HG02870 (cell line): ENCODE measurements around the gene UBE2E3.
A peak's percentile ranks its signal among the peaks of the same experiment; 100 is the strongest.
"Not testable (repeated sequence)": the region's sequence is repeated elsewhere in the genome, so short reads cannot be mapped to it uniquely, and the experiment has no call there.

Experiments
- ATAC-seq: cut with Tn5 transposase; IDR thresholded peaks from one replicate; pipeline ENCODE4 v1.9.1; 2021; ENCODE audit warnings: mild to moderate bottlenecking, moderate library complexity; ENCODE audit not compliant: unreplicated experiment

UBE2E3 gene

GRCh38 chr2:181022652-181023051 lies 42.2 kb downstream of the UBE2E3 start:
- ATAC-seq: no peak

GRCh38 chr2:181025004-181025403 lies 44.6 kb downstream of the UBE2E3 start:
- no peak for ATAC-seq

DNA sequence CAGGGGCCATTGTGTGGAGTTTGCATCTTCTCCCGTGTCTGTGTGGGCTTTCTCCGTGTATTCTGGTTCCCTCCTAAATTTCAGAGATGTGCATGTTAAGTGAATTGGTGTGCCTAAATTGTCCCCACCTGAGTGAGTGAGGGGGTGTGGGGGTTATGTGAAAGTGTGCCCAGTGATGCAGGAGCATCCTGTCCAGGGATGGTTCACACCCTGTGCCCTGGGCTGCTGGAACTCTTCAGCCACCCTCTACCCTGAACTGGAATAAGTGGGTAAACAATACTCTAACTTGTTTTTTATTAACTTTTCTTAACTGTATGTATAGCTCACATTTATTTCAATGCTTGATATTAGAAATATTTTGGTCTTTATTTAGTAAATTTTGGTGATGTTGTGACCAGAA lies 56.0 kb downstream of the UBE2E3 start:
- ATAC-seq: peak; percentile 29

DNA sequence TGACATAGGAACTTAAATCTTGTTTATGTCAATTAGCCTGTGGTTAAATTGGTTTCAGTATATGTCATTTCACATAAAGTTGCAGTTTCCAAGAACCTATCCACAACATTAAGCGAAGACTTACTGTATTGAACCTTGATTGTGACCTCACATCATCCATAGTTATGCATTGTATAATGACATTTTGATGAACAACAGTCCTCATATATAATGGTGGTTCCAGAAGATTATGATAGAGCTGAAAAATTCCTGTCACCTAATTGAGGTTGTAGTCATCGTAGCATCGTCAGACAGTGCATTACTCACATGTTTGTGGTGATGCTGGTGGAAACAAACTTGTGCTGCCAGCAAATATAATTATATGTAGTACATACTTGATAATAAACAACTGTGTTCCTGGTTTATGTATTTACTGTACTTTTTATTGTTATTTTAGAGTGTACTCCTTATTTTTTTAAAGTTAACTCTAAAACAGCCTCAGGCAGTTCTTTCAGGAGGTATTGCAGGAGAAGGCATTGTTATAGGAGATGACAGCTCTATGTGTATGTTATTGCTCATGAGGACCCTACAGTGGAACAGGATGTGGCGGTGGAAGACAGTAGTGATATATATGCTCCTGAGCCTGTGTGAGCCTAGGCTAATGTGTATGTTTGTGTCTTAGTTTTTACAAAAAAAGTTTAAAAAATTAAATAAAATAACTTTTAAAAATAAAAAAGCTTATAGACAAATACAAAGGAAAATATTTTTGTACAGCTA lies 56.6 kb downstream of the UBE2E3 start:
- ATAC-seq: peak; percentile 46

DNA sequence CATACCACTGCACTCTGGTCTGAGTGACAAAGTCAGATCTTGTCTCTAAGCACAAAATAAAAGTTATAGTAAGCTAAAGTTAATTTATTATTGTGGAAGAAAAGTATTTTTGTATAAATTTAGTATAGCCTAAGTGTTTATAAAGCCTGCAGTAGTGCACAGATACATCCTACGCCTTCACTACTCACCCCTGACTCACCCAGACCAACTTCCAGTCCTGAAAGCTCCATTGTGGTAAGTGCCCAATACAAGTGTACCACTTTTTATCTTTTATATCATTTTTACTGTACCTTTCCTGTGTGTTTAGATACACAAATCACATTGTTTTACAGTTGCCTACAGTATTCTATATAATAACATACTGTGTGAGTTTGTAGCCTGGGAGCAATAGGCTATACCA lies 57.5 kb downstream of the UBE2E3 start:
- no peak for ATAC-seq

DNA sequence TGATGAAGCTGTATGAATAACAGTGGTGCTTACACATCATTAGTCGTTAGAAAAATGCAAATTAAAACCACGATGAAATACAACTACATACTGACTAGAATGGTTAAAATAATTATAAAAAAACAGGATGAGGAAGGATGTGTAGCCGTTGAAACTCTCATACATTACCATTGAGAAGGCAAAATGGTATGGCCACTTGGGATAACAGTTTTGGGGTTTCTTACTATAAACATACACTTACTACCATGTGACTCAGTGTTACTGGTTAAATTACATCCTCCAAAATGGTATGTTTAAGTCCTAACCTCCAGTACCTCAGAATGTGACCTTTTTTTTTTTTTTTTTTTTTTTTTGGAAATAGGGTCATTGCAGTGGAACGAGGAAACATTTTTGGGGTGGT lies 58.4 kb downstream of the UBE2E3 start:
- no peak for ATAC-seq

GRCh38 chr2:181040839-181041238 lies 60.4 kb downstream of the UBE2E3 start:
- not testable (repeated sequence) for ATAC-seq

- peak; percentile 73 for ATAC-seq
These were observed 61.3 kb downstream of the UBE2E3 start for GRCh38 chr2:181041661-181042060.

GRCh38 chr2:181042706-181043105 lies 62.3 kb downstream of the UBE2E3 start:
- ATAC-seq: no peak

DNA sequence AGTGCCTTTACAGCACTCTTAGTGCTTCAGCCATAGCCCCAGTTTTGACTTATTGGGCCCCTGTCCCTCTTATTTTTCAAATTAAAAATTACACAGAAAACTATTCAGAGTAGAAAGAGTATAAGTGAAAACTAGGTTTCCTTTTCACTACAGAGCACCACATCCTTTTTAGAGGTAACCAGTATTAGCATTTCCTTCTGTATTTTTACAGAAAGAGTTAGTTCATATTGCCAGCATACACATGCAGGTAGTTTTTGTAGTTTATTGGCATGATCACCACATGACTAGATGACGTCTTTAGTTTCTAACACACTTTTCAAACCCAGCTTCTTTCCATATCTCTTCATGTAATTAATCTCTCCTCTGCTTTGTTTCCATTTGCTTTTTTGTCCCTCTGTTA lies 66.4 kb downstream of the UBE2E3 start:
- ATAC-seq: peak; percentile 65

- no peak for ATAC-seq
These were observed 67.4 kb downstream of the UBE2E3 start for GRCh38 chr2:181047829-181048228.

DNA sequence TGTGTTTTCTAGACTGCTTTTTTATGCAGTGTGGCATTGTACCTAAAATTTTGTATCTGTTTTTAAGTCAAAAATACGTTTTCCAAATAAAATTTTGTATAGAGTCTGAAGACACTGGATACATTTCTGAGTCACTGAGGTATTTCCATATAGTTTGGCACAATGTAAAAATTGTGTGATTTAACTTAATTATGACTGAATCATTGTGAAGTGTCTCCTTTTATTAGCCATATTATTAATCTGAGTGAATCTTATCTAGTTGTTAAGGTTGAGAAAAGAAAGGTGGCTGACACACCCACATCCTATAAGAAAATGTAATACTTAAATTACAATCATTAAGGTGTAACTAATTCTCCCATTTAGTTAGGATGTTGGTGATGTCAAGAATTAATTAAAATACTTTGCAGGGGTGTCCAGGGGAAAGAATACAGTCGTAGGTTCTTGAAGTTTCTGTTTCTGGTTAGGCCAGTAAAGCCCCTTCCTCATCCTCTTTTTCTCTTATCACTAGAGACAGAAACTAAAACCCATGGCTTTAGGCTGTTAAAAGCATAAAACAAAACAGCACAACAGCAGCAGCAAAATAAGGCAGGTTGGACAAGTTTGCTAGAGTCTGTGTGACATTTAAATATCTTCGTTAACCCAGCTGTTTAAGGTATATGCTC lies 71.6 kb downstream of the UBE2E3 start:
- ATAC-seq: peak; percentile 21

DNA sequence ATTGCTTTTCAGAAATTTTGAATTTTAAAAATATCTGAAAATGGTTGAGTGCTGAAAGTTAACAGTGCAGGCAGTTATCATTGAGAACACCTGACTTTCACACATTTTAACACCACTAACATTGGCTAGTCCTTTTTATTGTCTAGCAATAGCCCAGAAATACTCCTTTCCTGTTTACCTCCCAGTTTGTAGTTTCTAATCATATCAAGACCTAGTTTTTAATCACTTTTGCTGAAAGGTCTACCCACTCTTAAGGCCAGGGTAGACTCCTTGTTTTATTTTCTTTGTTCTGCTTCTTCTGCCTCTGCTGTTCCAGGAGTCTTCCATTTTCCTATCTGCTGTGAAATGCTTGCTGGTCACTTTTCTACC lies 72.1 kb downstream of the UBE2E3 start:
- ATAC-seq: peak; percentile 74

- ATAC-seq: no peak
These were observed 73.9 kb downstream of the UBE2E3 start for GRCh38 chr2:181054256-181054655.

DNA sequence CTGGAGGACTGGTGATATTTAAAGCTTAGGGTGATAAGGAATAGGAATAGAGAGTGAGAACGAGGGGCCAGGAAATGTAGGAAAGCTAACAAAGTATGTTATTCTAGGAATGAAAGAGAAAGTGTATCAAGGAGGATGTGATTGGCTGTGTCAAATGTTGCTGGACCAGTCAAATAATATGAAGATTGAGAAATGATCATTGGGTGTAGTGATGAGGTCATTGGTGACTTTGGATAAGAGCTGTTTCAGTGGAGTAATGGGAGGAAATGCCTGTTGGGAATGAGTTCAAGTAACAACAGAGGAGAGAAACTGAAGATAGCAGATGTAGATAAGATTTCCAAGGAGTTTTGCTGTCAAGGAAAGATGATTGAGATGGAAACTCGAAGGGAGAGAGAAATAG lies 74.4 kb downstream of the UBE2E3 start:
- no peak for ATAC-seq

- peak; percentile 62 for ATAC-seq
These were observed 78.2 kb downstream of the UBE2E3 start for GRCh38 chr2:181058378-181059269.

DNA sequence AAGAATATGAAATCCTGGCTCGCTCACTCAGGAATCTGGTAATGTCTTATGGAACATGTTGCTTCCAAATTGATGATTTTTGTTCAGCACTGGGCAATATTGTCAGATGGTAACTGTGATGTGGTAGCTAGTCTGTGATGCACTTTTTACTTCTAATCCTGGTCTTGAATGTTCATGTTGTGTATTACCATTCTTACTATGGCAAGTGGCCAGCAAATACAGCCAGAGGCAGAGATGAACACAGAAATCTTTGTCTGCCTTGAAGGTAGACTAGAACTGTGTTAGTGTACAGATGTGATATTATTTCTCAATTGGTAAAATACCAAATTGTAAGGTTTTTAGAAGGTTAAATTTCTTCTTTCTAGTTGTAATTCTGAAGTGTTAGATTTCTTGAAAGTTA lies 83.3 kb downstream of the UBE2E3 start:
- no peak for ATAC-seq

GRCh38 chr2:181065458-181065857 lies 85.1 kb downstream of the UBE2E3 start:
- ATAC-seq: no peak

DNA sequence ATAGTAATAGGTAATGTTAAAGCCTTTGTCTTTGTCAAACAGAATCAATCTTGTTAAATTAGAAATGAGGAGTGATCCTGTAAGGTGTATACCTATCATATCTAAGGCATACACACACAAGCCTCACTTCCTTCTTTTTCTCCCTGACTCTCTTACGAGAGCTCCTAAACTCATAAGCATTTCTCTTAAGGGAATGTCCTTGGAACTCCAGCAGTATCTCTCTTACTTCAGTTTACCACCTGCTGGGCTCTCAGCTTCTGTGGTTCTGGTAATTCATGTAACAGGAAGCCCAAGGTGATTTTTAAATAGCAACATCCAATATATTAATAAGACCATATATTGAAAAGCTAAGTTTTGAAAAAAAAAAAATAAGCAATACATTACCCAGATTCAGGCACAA lies 85.9 kb downstream of the UBE2E3 start:
- ATAC-seq: no peak

DNA sequence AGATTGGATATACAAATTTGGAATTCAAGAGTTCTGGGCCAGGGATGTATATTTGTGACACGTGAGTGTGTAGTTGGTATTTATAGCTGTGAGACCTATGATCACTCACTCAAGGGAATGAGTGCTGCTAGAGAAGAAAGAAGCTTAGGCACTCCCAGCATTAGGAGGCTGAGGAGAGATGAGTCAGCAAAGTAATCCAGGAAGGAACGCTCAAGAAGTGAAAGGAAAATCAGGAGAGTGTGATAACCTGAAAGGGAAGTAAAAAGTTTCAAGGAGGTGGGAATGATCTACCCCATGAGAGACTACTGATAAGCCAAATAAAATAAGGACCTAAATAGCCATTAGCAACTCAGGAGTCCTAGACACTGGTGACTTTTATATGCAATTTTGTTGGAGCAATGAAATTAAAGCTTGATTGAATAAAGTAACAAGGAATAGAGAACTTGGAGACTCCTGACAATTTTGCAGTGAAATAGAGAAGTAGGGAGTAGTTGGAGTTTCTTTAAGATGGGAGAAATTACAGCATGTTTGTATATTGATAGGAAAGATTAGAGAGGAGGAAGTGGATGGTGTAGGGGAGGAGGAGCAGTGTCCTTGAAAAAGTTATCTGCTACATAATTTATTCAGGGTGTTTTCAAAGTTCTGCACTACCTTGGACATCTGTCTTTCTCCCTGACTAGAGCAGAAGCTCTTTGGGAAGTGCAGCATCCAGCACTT lies 89.9 kb downstream of the UBE2E3 start:
- no peak for ATAC-seq

GRCh38 chr2:181070836-181071200 lies 90.4 kb downstream of the UBE2E3 start:
- ATAC-seq: no peak
